Breast epithelium (tissue), 4 donors: ENCODE data around the gene ATOX1. TPM values are rescaled to one million over a fixed set of nuclear protein-coding genes. Genes with fewer than 3 reads are reported as not detected.
"Not testable (repeated sequence)": the region's sequence is repeated elsewhere in the genome, so short reads cannot be mapped to it uniquely, and the experiment has no call there.

ENCODE experiments used
- DNase-seq, 2 donors: peaks; one replicate each; pipeline ENCODE4 v3.0.0-alpha.2; 2019; ENCODE audit warnings: low spot score in 2 of 2
- H3K27ac ChIP-seq, 2 donors: fragments of 200-600 bp; sonication (generic) in 1 of 2; one replicate each; pipeline ENCODE4 v1.5.1; 2016 to 2019; ENCODE audit warnings: mild to moderate bottlenecking in 1 of 2
- H3K27me3 ChIP-seq, 2 donors: fragments of 200-600 bp; sonication (generic) in 1 of 2; one replicate each; pipeline versions ENCODE4 v1.5.1 to v1.6.0; 2017 to 2019; ENCODE audit warnings: control low read depth in 1 of 2, mild to moderate bottlenecking in 1 of 2
- H3K36me3 ChIP-seq: fragments of 200-600 bp; one replicate; pipeline ENCODE4 v1.5.1; 2019
- H3K4me1 ChIP-seq, 2 donors: fragments of 200-600 bp; sonication (generic); one replicate each; pipeline ENCODE4 v1.5.1; 2016 to 2019; ENCODE audit warnings: control low read depth in 1 of 2
- H3K4me3 ChIP-seq, 3 donors: fragments of 200-600 bp; sonication (generic); 1 replicate in 2 of 3; 2 replicates in 1 of 3; pipeline ENCODE4 v1.5.1; 2016 to 2019; ENCODE audit warnings: mild to moderate bottlenecking in 3 of 3, moderate library complexity in 2 of 3
- H3K9me3 ChIP-seq, 2 donors: fragments of 200-600 bp; sonication (generic) in 1 of 2; one replicate each; pipeline ENCODE4 v1.5.1; 2016 to 2019; ENCODE audit warnings: control low read depth in 1 of 2
- CTCF ChIP-seq, 3 donors: fragments of 450-650 bp; IDR thresholded peaks; one replicate each; pipeline ENCODE4 v1.5.1; 2016 to 2017; ENCODE audit warnings: antibody characterized with exemption in 3 of 3, mild to moderate bottlenecking in 3 of 3, moderate library complexity in 3 of 3
- POLR2A ChIP-seq: fragments of 450-650 bp; IDR thresholded peaks from one replicate; pipeline ENCODE4 v1.6.1; 2016; ENCODE audit warnings: antibody characterized with exemption, mild to moderate bottlenecking, moderate library complexity
- POLR2AphosphoS5 ChIP-seq, 3 donors: sonication (generic); formaldehyde crosslinking; IDR thresholded peaks; one replicate each; pipeline ENCODE4 v1.6.1; 2017; ENCODE audit warnings: antibody characterized with exemption in 3 of 3
- intact Hi-C: fragments of 100-400 bp; cut with DNase I; formaldehyde crosslinking; loops from one replicate; pipeline ENCODE4 v1.15.1; 2023; ENCODE audit warnings: low total_unique reads
- total RNA-seq, 3 donors: library from RNA; depleted of rRNA; stranded (reverse); fragments of >200 nt; gene quantifications; one replicate each; pipeline ENCODE4 v1.1.0, GENCODE V29; 2016

The ATOX1 gene
- total RNA-seq, 3 donors from 2014 or later: 119 to 138 (median 120) TPM

- peaks cover 0 to 6% of the 10 kb centered on the region in 2 donors for H3K4me1 ChIP-seq
- TF ChIP-seq POLR2AphosphoS5 (IDR thresholded peaks at IDR 0.05): no peak
- TF ChIP-seq CTCF (IDR thresholded peaks at IDR 0.05): no peak
- no peak for TF ChIP-seq POLR2A
- DNase-seq: no peak
- no peaks in the 10 kb centered on the region for H3K9me3 ChIP-seq
- intact Hi-C loops: no loop called here
- H3K27me3 ChIP-seq: no peaks in the 10 kb centered on the region
- no peak overlapping the region for H3K27ac ChIP-seq
- no peak overlapping the region for H3K4me3 ChIP-seq
- no peaks in the 10 kb centered on the region for H3K36me3 ChIP-seq
Measured at GRCh38 chr5:151784141-151784540, 25.7 kb upstream of the ATOX1 start.

- H3K4me3 ChIP-seq, H3K27ac ChIP-seq, H3K27me3 ChIP-seq, DNase-seq, H3K4me1 ChIP-seq, H3K36me3 ChIP-seq, H3K9me3 ChIP-seq, intact Hi-C loops: not testable (repeated sequence)
Measured at GRCh38 chr5:151783664-151784063, 25.2 kb upstream of the ATOX1 start.

GRCh38 chr5:151781201-151781600, 22.8 kb upstream of the ATOX1 start:
- Histone ChIP-seq H3K4me1 (peaks cover 0 to 6% of the 10 kb centered on the region in 2 donors), H3K9me3 (no peaks in the 10 kb centered on the region), H3K27me3 (no peaks in the 10 kb centered on the region), H3K27ac (no peak overlapping the region), H3K4me3 (no peak overlapping the region), H3K36me3 (no peaks in the 10 kb centered on the region)
- DNase-seq: no peak
- intact Hi-C loops: no loop called here
- no peak for TF ChIP-seq POLR2A
- TF ChIP-seq POLR2AphosphoS5 (IDR thresholded peaks at IDR 0.05): no peak
- no peak for TF ChIP-seq CTCF (IDR thresholded peaks at IDR 0.05)

GRCh38 chr5:151780348-151780747, 21.9 kb upstream of the ATOX1 start:
- Histone ChIP-seq H3K4me3 (no peak overlapping the region), H3K9me3 (no peaks in the 10 kb centered on the region), H3K36me3 (no peaks in the 10 kb centered on the region), H3K4me1 (peaks cover 0 to 8% of the 10 kb centered on the region in 2 donors), H3K27me3 (no peaks in the 10 kb centered on the region), H3K27ac (no peak overlapping the region)
- TF ChIP-seq POLR2AphosphoS5 (IDR thresholded peaks at IDR 0.05): no peak
- no peak for TF ChIP-seq POLR2A
- TF ChIP-seq CTCF (IDR thresholded peaks at IDR 0.05): no peak
- no peak for DNase-seq
- intact Hi-C loops: no loop called here

- H3K9me3 ChIP-seq: no peaks in the 10 kb centered on the region
- intact Hi-C loops: no loop called here
- no peak for TF ChIP-seq POLR2A
- no peak for TF ChIP-seq POLR2AphosphoS5 (IDR thresholded peaks at IDR 0.05)
- no peak for TF ChIP-seq CTCF (IDR thresholded peaks at IDR 0.05)
- peaks cover 0 to 15% of the 10 kb centered on the region in 2 donors for H3K4me1 ChIP-seq
- no peaks in the 10 kb centered on the region for H3K27me3 ChIP-seq
- no peak overlapping the region for H3K4me3 ChIP-seq
- no peak overlapping the region for H3K27ac ChIP-seq
- H3K36me3 ChIP-seq: no peaks in the 10 kb centered on the region
- no peak for DNase-seq
Measured at GRCh38 chr5:151779531-151780125, 21.2 kb upstream of the ATOX1 start.
